ENCODE measurements around the gene EGLN3.

DNA sequence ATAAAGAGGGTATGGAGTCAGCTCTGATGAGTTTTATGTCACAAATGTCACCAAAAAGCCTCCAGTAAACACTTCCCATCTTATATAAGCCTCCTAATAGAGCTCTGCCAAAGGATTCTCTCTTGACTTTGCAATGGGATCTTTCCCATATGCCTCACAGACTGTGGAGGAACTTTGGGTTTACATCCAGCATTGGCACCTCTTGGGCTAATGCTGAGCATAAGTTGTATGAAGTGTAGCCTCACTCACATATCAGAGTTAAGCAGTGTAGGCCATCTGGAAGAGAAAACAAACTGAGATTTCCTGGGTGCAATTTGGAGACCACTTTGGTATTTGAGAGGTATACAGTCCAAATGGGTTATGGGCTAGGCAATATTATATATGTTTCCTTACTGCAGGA lies 24.9 kb downstream of the EGLN3 start:
- no peak for TF ChIP-seq POLR2A (IDR thresholded peaks at IDR 0.05)
- no peak for TF ChIP-seq CTCF (IDR thresholded peaks at IDR 0.05)
